ENCODE data around the gene SNHG17.

DNA sequence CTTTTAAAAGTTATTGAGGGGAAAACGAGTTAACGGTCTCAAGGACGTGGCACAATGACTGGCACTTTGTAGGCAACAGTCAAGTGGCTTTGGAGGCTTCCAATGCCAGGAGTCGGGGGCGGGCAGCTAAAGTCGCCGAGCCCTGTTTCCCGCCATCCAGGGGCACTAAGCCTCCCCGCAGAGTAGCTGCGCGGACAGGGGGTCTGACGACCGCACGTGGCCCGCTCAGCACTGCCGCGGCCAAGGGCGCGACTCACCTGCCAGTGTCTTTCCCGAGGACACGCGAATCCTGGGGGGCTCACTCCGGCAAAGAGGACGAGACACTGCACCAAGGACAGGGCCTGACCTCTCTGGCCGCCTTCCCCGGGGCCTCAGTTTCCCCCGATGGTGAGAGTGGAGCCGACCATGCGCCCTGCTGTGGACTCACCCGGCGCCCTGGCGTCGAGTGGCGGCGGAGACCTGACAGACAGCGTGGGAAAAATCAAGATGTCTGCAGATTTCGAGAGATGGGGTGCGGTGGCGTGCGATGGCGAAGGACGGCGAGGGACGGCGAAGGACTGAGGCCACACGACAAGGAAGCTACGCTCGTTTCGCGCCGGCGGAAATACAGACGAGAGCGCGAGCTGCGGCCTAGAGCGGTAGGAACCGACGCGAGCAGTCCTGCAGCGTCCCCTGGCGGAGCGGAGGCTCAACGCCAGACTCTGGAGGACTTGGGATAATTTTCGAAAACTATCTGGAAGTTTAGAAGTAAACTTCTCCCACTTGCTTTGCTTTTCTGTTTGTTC is at the start of gene SNHG17:
- TF ChIP-seq CTCF (IDR thresholded peaks at IDR 0.05) = peak; percentile 99 to 100 (median 100)
- peak in 1 of 2 donors; percentile 77 for TF ChIP-seq POLR2A (IDR thresholded peaks at IDR 0.05)

Measured in thyroid gland (tissue), 4 donors.